AG09319 (cell line): ENCODE data around the gene NDUFS4.
"Not testable (repeated sequence)": the region's sequence is repeated elsewhere in the genome, so short reads cannot be mapped to it uniquely, and the experiment has no call there.

ENCODE experiments used
- DNase-seq: peaks from one replicate; pipeline ENCODE4 v3.0.0-alpha.2; 2010; ENCODE audit warnings: low read depth; ENCODE audit errors: extremely low read depth
- TF ChIP-seq, protein P1 (sequence below): IDR thresholded peaks from 2 replicates; pipeline ENCODE4 v1.5.1; 2011; ENCODE audit warnings: low read depth, mild to moderate bottlenecking, inconsistent platforms, low read length, moderate library complexity

Gene NDUFS4

DNA sequence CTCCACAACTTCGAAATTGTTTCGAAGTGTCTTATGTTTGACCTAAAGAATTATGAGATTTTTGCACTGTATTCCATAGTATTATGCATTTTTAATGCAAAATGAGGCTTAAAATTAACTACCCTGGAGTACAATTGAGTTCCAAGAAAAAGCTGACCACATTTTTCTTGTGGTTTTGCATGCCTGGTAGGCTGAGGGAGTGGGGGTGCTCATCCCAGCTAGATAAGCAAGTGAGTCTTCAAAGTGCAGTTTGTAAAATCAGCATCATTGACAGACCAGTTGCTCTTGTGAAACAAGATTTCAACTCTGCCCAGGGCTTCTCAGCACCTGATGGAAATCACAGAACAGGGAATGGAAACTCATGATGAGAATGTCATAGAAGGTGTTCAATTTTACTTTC, 17.0 kb upstream of the NDUFS4 start:
- TF ChIP-seq, protein P1, sequence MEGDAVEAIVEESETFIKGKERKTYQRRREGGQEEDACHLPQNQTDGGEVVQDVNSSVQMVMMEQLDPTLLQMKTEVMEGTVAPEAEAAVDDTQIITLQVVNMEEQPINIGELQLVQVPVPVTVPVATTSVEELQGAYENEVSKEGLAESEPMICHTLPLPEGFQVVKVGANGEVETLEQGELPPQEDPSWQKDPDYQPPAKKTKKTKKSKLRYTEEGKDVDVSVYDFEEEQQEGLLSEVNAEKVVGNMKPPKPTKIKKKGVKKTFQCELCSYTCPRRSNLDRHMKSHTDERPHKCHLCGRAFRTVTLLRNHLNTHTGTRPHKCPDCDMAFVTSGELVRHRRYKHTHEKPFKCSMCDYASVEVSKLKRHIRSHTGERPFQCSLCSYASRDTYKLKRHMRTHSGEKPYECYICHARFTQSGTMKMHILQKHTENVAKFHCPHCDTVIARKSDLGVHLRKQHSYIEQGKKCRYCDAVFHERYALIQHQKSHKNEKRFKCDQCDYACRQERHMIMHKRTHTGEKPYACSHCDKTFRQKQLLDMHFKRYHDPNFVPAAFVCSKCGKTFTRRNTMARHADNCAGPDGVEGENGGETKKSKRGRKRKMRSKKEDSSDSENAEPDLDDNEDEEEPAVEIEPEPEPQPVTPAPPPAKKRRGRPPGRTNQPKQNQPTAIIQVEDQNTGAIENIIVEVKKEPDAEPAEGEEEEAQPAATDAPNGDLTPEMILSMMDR = no peak
- DNase-seq = no peak

DNA sequence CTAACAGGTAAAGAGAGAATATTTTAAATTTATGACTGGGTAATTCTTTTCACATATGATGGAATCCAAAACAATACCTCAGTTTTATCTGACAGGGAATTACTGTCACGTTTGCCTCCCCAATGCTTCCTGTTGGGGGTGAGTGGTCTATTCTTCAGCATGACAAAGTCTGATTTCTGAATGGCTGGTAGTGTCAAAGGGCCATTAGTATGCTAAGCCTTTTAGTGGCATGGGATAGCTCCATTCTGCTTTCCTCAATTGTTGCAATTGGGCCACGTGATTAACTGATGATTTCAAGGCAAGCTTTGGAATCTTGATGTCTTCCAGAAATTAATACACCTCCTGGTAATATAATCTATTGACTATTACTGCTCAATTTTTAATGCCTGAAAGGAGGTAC, 14.7 kb upstream of the NDUFS4 start:
- no peak for DNase-seq
- TF ChIP-seq, protein P1 = no peak

GRCh38 chr5:53547226-53547625, 13.2 kb upstream of the NDUFS4 start:
- TF ChIP-seq, protein P1 = no peak
- DNase-seq = no peak

DNA sequence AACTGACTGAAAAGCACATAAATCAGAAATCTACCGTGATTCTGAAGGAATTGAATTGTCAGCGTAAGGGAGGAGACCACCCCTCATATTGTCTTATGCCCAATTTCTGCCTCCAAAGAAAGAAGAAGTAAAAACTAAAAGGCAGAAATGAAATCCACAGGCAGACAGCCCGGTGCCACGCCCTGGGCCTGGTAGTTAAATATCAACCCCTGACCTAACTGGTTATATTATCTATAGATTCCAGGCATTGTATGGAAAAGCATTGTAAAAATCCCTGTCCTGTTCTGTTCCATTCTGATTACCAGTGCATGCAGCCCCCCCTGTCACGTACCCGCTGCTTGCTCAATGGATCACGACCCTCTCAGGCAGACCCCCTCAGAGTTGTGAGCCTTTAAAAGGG, 11.9 kb upstream of the NDUFS4 start:
- DNase-seq = not testable (repeated sequence)

GRCh38 chr5:53549792-53550191, 10.6 kb upstream of the NDUFS4 start:
- TF ChIP-seq, protein P1 = no peak

DNA sequence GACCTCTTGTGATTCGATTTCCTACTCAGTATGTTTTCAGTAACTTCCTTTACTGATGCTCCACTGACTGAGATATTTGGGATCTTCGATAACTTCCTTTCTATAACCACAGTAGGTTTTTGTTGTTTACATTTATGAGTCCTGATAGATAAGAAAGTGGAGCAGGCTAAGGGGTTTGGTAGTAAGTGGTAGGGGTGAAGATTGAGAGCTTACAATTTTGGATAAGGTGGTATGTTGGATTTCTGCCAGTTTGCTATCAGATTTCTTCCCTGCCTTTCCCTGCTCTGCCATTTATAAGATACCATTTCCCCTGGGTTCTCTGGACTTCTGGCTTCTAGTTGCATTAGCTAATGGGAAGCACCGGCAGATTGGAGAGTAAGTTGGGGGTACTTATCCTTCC, 7.9 kb upstream of the NDUFS4 start:
- TF ChIP-seq, protein P1 = no peak
- DNase-seq = no peak

More at GRCh38 chr5:53549792-53550191, 10.6 kb upstream of the NDUFS4 start:
- no peak for DNase-seq

DNA sequence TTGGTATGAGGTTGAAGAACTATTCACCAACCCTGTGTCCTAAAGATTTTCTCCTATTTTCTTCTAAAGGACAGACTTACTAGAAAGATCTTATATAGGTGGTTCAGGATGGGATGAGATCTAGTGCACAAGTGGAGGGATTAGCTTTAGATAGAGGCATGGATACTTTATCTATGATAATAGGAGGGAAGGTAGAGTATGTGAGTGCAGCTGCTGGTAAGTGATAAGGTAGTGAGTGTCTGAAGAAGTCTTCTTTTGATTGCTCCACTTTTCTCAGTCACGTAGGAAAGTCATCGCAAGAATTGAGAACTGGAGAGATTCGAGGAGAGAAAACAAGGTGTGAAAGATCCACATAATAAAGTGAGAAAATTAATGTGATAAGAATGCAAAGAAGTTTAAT, 6.0 kb upstream of the NDUFS4 start:
- DNase-seq = no peak
- TF ChIP-seq, protein P1 = no peak

GRCh38 chr5:53555160-53555559, 5.3 kb upstream of the NDUFS4 start:
- DNase-seq = no peak
- TF ChIP-seq, protein P1 = no peak
